Breast epithelium (tissue), 3 donors: ENCODE measurements around the gene PRTFDC1.

Experiments
- CTCF ChIP-seq, 3 donors: fragments of 450-650 bp; IDR thresholded peaks; one replicate each; pipeline ENCODE4 v1.5.1; 2016 to 2017; ENCODE audit warnings: antibody characterized with exemption in 3 of 3, mild to moderate bottlenecking in 3 of 3, moderate library complexity in 3 of 3
- POLR2A ChIP-seq: fragments of 450-650 bp; IDR thresholded peaks from one replicate; pipeline ENCODE4 v1.6.1; 2016; ENCODE audit warnings: antibody characterized with exemption, mild to moderate bottlenecking, moderate library complexity
- POLR2AphosphoS5 ChIP-seq, 3 donors: sonication (generic); formaldehyde crosslinking; IDR thresholded peaks; one replicate each; pipeline ENCODE4 v1.6.1; 2017; ENCODE audit warnings: antibody characterized with exemption in 3 of 3

- TF ChIP-seq POLR2A (no peak), CTCF (IDR thresholded peaks at IDR 0.05) (no peak), POLR2AphosphoS5 (IDR thresholded peaks at IDR 0.05) (no peak)
These were observed 105.0 kb downstream of the PRTFDC1 start for GRCh38 chr10:24847112-24848070.
